ENCODE data around the gene CFAP57.
A peak's percentile ranks its signal among the peaks of the same experiment; 100 is the strongest.

Gene CFAP57

GRCh38 chr1:43229826-43230780, 58.0 kb downstream of the CFAP57 start:
- DNase-seq = no peak

- DNase-seq = no peak
Observed at GRCh38 chr1:43232074-43232473, 59.9 kb downstream of the CFAP57 start.

- no peak for DNase-seq
Observed at GRCh38 chr1:43232482-43232881, 60.4 kb downstream of the CFAP57 start.

- DNase-seq = no peak
Observed at GRCh38 chr1:43233631-43234030, 61.5 kb downstream of the CFAP57 start.

- DNase-seq = no peak
Observed at GRCh38 chr1:43234267-43234666, 62.1 kb downstream of the CFAP57 start.

GRCh38 chr1:43235040-43235439, 62.9 kb downstream of the CFAP57 start:
- no peak for DNase-seq

- DNase-seq = no peak
Observed at GRCh38 chr1:43235451-43236121, 63.5 kb downstream of the CFAP57 start.

GRCh38 chr1:43237121-43237520, 65.0 kb downstream of the CFAP57 start:
- DNase-seq = no peak

- DNase-seq = peak; percentile 5 to 49
Observed at GRCh38 chr1:43238085-43238484, 66.0 kb downstream of the CFAP57 start.

- no peak for DNase-seq
Observed at GRCh38 chr1:43238991-43239469, 66.9 kb downstream of the CFAP57 start.

GRCh38 chr1:43239484-43239883, 67.4 kb downstream of the CFAP57 start:
- DNase-seq = no peak

GRCh38 chr1:43241413-43241836, 69.3 kb downstream of the CFAP57 start:
- DNase-seq = no peak

- DNase-seq = no peak
Observed at GRCh38 chr1:43243299-43243698, 71.2 kb downstream of the CFAP57 start.

GRCh38 chr1:43246466-43247213, 74.5 kb downstream of the CFAP57 start:
- no peak for DNase-seq

- DNase-seq = no peak
Observed at GRCh38 chr1:43247256-43247921, 75.3 kb downstream of the CFAP57 start.

- no peak for DNase-seq
Observed at GRCh38 chr1:43250351-43250761, 78.2 kb downstream of the CFAP57 start.

- DNase-seq = no peak
Observed at GRCh38 chr1:43251024-43251423, 78.9 kb downstream of the CFAP57 start.

GRCh38 chr1:43252225-43252624, 80.1 kb downstream of the CFAP57 start:
- DNase-seq = no peak

GRCh38 chr1:43253173-43253572, 81.0 kb downstream of the CFAP57 start:
- DNase-seq = no peak

GRCh38 chr1:43253876-43254275, 81.7 kb downstream of the CFAP57 start:
- DNase-seq = no peak

GRCh38 chr1:43255438-43256210, 83.5 kb downstream of the CFAP57 start:
- no peak for DNase-seq

Measured in NCI-H524 (cell line).